Mesenchymal stem cell (in vitro differentiated cells and primary cell): Measurements from ENCODE around the gene DOCK11.

Experiments used
- DNase-seq: peaks from one replicate; pipeline ENCODE4 v3.0.0-alpha.2; 2013
- H2AFZ ChIP-seq: one replicate; pipeline ENCODE4 v1.6.1; 2013; ENCODE audit warnings: low read depth, mild to moderate bottlenecking, control low read depth, inconsistent platforms, low read length, moderate library complexity
- H2AK5ac ChIP-seq: 2 replicates; pipeline ENCODE4 v1.6.1; 2013; ENCODE audit warnings: low read length, moderate library complexity, mild to moderate bottlenecking, inconsistent platforms; ENCODE audit not compliant: severe bottlenecking
- H2BK120ac ChIP-seq: one replicate; pipeline ENCODE4 v1.6.1; 2013; ENCODE audit warnings: low read depth, mild to moderate bottlenecking, inconsistent platforms, low read length, moderate library complexity
- H2BK12ac ChIP-seq, 2 experiments: one replicate each; pipeline ENCODE4 v1.6.1; 2013; ENCODE audit warnings: inconsistent platforms in 2 of 2, low read length in 2 of 2, mild to moderate bottlenecking in 2 of 2, moderate library complexity in 2 of 2, control low read depth in 1 of 2
- H2BK15ac ChIP-seq: one replicate; pipeline ENCODE4 v1.6.1; 2013; ENCODE audit warnings: mild to moderate bottlenecking, low read depth, inconsistent platforms; ENCODE audit not compliant: poor library complexity, severe bottlenecking
- H2BK5ac ChIP-seq: 2 replicates; pipeline ENCODE4 v1.6.1; 2013; ENCODE audit warnings: low read depth, mild to moderate bottlenecking, low read length, control low read depth, inconsistent platforms; ENCODE audit not compliant: poor library complexity, severe bottlenecking
- H3K14ac ChIP-seq, 2 experiments: one replicate each; pipeline ENCODE4 v1.6.1; 2013; ENCODE audit warnings: inconsistent platforms in 2 of 2, low read length in 2 of 2, control low read depth in 1 of 2, mild to moderate bottlenecking in 1 of 2, moderate library complexity in 1 of 2
- H3K18ac ChIP-seq, 2 experiments: one replicate each; pipeline ENCODE4 v1.6.1; 2013; ENCODE audit warnings: inconsistent platforms in 2 of 2, low read length in 2 of 2, control low read depth in 1 of 2, low read depth in 1 of 2, mild to moderate bottlenecking in 1 of 2
- H3K23ac ChIP-seq, 2 experiments: one replicate each; pipeline ENCODE4 v1.6.1; 2013; ENCODE audit warnings: inconsistent platforms in 2 of 2, low read length in 2 of 2, mild to moderate bottlenecking in 2 of 2, moderate library complexity in 2 of 2, control low read depth in 1 of 2
- H3K27ac ChIP-seq: 2 replicates; pipeline ENCODE4 v1.5.1; 2013; ENCODE audit warnings: mild to moderate bottlenecking, moderate library complexity, low read length, control low read depth, inconsistent platforms; ENCODE audit not compliant: poor library complexity, severe bottlenecking
- H3K27me3 ChIP-seq, 2 experiments: 2 replicates each; pipeline versions ENCODE4 v1.6.1 to v1.7.0; 2013; ENCODE audit warnings: low read length in 2 of 2, mild to moderate bottlenecking in 2 of 2, moderate library complexity in 2 of 2, control low read depth in 1 of 2, inconsistent platforms in 1 of 2; ENCODE audit not compliant: control insufficient read depth in 1 of 2, insufficient read depth in 1 of 2
- H3K36me3 ChIP-seq, 2 experiments: 2 replicates each; pipeline versions ENCODE4 v1.6.1 to v1.7.0; 2013; ENCODE audit warnings: low read length in 2 of 2, control low read depth in 1 of 2, inconsistent platforms in 1 of 2, low read depth in 1 of 2, mild to moderate bottlenecking in 1 of 2; ENCODE audit not compliant: insufficient read depth in 2 of 2, control insufficient read depth in 1 of 2
- H3K4ac ChIP-seq, 2 experiments: one replicate each; pipeline ENCODE4 v1.6.1; 2013; ENCODE audit warnings: inconsistent platforms in 2 of 2, low read length in 2 of 2, mild to moderate bottlenecking in 2 of 2, moderate library complexity in 2 of 2, control low read depth in 1 of 2, low read depth in 1 of 2
- H3K4me1 ChIP-seq: 2 replicates; pipeline ENCODE4 v1.6.1; 2013; ENCODE audit warnings: low read depth, low read length, control low read depth; ENCODE audit not compliant: control insufficient read depth, insufficient read depth
- H3K4me2 ChIP-seq: 2 replicates; pipeline ENCODE4 v1.6.1; 2013; ENCODE audit warnings: low read length, mild to moderate bottlenecking, inconsistent platforms; ENCODE audit not compliant: poor library complexity, severe bottlenecking
- H3K4me3 ChIP-seq, 2 experiments: 2 replicates each; pipeline versions ENCODE4 v1.5.1 to v1.7.0; 2013; ENCODE audit warnings: low read length in 2 of 2, mild to moderate bottlenecking in 2 of 2, control low read depth in 1 of 2, low read depth in 1 of 2; ENCODE audit not compliant: insufficient read depth in 1 of 2
- H3K79me1 ChIP-seq: replicated peaks from 2 replicates; pipeline ENCODE4 v1.6.1; 2013; ENCODE audit warnings: mild to moderate bottlenecking, control low read depth, low read length, inconsistent platforms; ENCODE audit not compliant: poor library complexity, severe bottlenecking
- H3K9ac ChIP-seq: 2 replicates; pipeline ENCODE4 v1.7.0; 2013; ENCODE audit warnings: mild to moderate bottlenecking, low read length, moderate library complexity
- H3K9me3 ChIP-seq: 2 replicates; pipeline ENCODE4 v1.7.0; 2013; ENCODE audit warnings: mild to moderate bottlenecking, low read length; ENCODE audit not compliant: control insufficient read depth
- H4K8ac ChIP-seq: one replicate; pipeline ENCODE4 v1.6.1; 2013; ENCODE audit warnings: inconsistent platforms, mild to moderate bottlenecking, low read length, moderate library complexity
- H4K91ac ChIP-seq: one replicate; pipeline ENCODE4 v1.6.1; 2013; ENCODE audit warnings: mild to moderate bottlenecking, low read length, inconsistent platforms
- WGBS: methylation state at CpG from one replicate; pipeline ENCODE4 v1.1.7; 2013; ENCODE audit warnings: mixed read lengths; 5-methylcytosine and 5-hydroxymethylcytosine counted together

DOCK11 gene

GRCh38 chrX:118569676-118570075, 74.1 kb downstream of the DOCK11 start:
- no peak overlapping the region for H2BK12ac ChIP-seq
- no peaks in the 10 kb centered on the region for H3K79me1 ChIP-seq
- DNase-seq = no peak
- H3K14ac ChIP-seq = no peak overlapping the region
- no peak overlapping the region for H4K91ac ChIP-seq
- H3K23ac ChIP-seq = no peak overlapping the region
- no peak overlapping the region for H2BK15ac ChIP-seq
- H2AK5ac ChIP-seq = no peak overlapping the region
- H2BK120ac ChIP-seq = no peak overlapping the region
- H2AFZ ChIP-seq = no peak overlapping the region
- H3K4ac ChIP-seq = no peak overlapping the region
- no peak overlapping the region for H2BK5ac ChIP-seq
- H3K4me2 ChIP-seq = no peak overlapping the region
- no peak overlapping the region for H4K8ac ChIP-seq
- no peak overlapping the region for H3K4me3 ChIP-seq
- no peaks in the 10 kb centered on the region for H3K9me3 ChIP-seq
- no peaks in the 10 kb centered on the region for H3K27me3 ChIP-seq
- peaks cover 0 to 28% of the 10 kb centered on the region in 2 experiments for H3K36me3 ChIP-seq
- no peak overlapping the region for H3K27ac ChIP-seq
- WGBS = 91% methylated on average over 2 of the region's 3 CpGs
- no peaks in the 10 kb centered on the region for H3K4me1 ChIP-seq
- H3K18ac ChIP-seq = no peak overlapping the region
- no peak overlapping the region for H3K9ac ChIP-seq

GRCh38 chrX:118570209-118570608, 74.6 kb downstream of the DOCK11 start:
- H2BK12ac ChIP-seq = no peak overlapping the region
- H3K4me3 ChIP-seq = no peak overlapping the region
- no peak overlapping the region for H2BK15ac ChIP-seq
- H3K18ac ChIP-seq = no peak overlapping the region
- no peaks in the 10 kb centered on the region for H3K27me3 ChIP-seq
- no peak overlapping the region for H3K4ac ChIP-seq
- H3K4me1 ChIP-seq = no peaks in the 10 kb centered on the region
- peaks cover 0 to 31% of the 10 kb centered on the region in 2 experiments for H3K36me3 ChIP-seq
- H3K9me3 ChIP-seq = no peaks in the 10 kb centered on the region
- no peaks in the 10 kb centered on the region for H3K79me1 ChIP-seq
- no peak for DNase-seq
- H3K14ac ChIP-seq = no peak overlapping the region
- H3K23ac ChIP-seq = no peak overlapping the region
- H3K27ac ChIP-seq = no peak overlapping the region
- no peak overlapping the region for H4K8ac ChIP-seq
- no peak overlapping the region for H2BK5ac ChIP-seq
- no peak overlapping the region for H2AK5ac ChIP-seq
- no peak overlapping the region for H2AFZ ChIP-seq
- H4K91ac ChIP-seq = no peak overlapping the region
- no peak overlapping the region for H3K9ac ChIP-seq
- no peak overlapping the region for H2BK120ac ChIP-seq
- WGBS = 82% methylated on average over 2 of the region's 2 CpGs
- no peak overlapping the region for H3K4me2 ChIP-seq

- 79% methylated on average over 2 of the region's 3 CpGs for WGBS
- Histone ChIP-seq H3K27ac (no peak overlapping the region), H3K23ac (no peak overlapping the region), H3K27me3 (peaks cover 0 to under 1% of the 10 kb centered on the region in 2 experiments), H3K79me1 (no peaks in the 10 kb centered on the region), H3K36me3 (peaks cover 0 to 47% of the 10 kb centered on the region in 2 experiments), H3K18ac (no peak overlapping the region), H3K4me2 (no peak overlapping the region), H3K14ac (no peak overlapping the region), H2BK120ac (no peak overlapping the region), H4K91ac (no peak overlapping the region), H3K4ac (no peak overlapping the region), H2AK5ac (no peak overlapping the region), H3K9me3 (no peaks in the 10 kb centered on the region), H2BK5ac (no peak overlapping the region), H3K4me3 (no peak overlapping the region), H2BK12ac (no peak overlapping the region), H2BK15ac (no peak overlapping the region), H3K4me1 (no peaks in the 10 kb centered on the region), H4K8ac (no peak overlapping the region), H2AFZ (no peak overlapping the region), H3K9ac (peak overlapping the region; percentile 17)
- peak; percentile 34 for DNase-seq
Measured at GRCh38 chrX:118571836-118572235, 76.2 kb downstream of the DOCK11 start.

GRCh38 chrX:118574666-118575065, 79.1 kb downstream of the DOCK11 start:
- no peak overlapping the region for H3K23ac ChIP-seq
- H2BK5ac ChIP-seq = no peak overlapping the region
- no peak for DNase-seq
- no peak overlapping the region for H4K91ac ChIP-seq
- no peak overlapping the region for H2BK15ac ChIP-seq
- H3K4me1 ChIP-seq = peaks cover 2% of the 10 kb centered on the region
- no peak overlapping the region for H3K4me3 ChIP-seq
- peaks cover 0 to 66% of the 10 kb centered on the region in 2 experiments for H3K36me3 ChIP-seq
- no peak overlapping the region for H3K4ac ChIP-seq
- no peak overlapping the region for H3K18ac ChIP-seq
- peaks cover 0 to 5% of the 10 kb centered on the region in 2 experiments for H3K27me3 ChIP-seq
- H3K4me2 ChIP-seq = no peak overlapping the region
- no peak overlapping the region for H2AFZ ChIP-seq
- H2BK12ac ChIP-seq = no peak overlapping the region
- H3K79me1 ChIP-seq = no peaks in the 10 kb centered on the region
- no peak overlapping the region for H3K14ac ChIP-seq
- H3K27ac ChIP-seq = no peak overlapping the region
- no peak overlapping the region for H2AK5ac ChIP-seq
- no peak overlapping the region for H2BK120ac ChIP-seq
- H4K8ac ChIP-seq = no peak overlapping the region
- 45% methylated on average over 2 of the region's 4 CpGs for WGBS
- no peak overlapping the region for H3K9ac ChIP-seq
- H3K9me3 ChIP-seq = no peaks in the 10 kb centered on the region
